Measurements from ENCODE around the gene FRS3. TPM values are rescaled to one million over a fixed set of nuclear protein-coding genes. Genes with fewer than 3 reads are reported as not detected.
"Not testable (repeated sequence)": the region's sequence is repeated elsewhere in the genome, so short reads cannot be mapped to it uniquely, and the experiment has no call there.

FRS3 gene
- total and polyA plus RNA-seq, 8 donors, result 5.3 to 10.9 (median 9.0) TPM

DNA sequence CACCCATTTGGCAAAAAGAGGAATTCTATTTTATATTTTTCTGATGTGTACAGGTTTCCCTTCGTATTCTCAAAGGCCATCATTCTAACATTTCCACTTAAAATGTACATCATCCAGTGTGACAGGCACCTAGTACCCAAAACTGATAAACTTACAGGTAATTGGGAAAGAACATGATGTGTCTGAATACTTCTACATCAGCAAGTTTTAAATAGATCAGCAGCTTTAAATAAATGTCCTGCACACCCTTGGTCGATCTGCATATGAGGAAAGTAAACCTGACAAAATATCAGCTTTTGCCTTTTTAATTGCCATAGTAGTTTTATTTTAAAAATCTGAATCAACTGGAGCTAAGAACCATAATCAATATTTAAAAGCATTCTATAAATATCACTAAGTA is 34.3 kb upstream of the FRS3 start:
- TF ChIP-seq CTCF (IDR thresholded peaks at IDR 0.05), result no peak
- no peak for ATAC-seq
- Histone ChIP-seq H3K36me3 (no peaks in the 10 kb centered on the region), H3K9me3 (no peaks in the 10 kb centered on the region), H3K27me3 (no peaks in the 10 kb centered on the region), H3K4me3 (no peak overlapping the region), H3K4me1 (no peaks in the 10 kb centered on the region), H3K27ac (no peak overlapping the region)
- intact Hi-C loops (cut with DNase I), result no loop called here
- DNase-seq, result no peak

GRCh38 chr6:41813469-41813868 is 33.8 kb upstream of the FRS3 start:
- intact Hi-C loops (cut with DNase I), result no loop called here
- Histone ChIP-seq H3K4me1 (no peaks in the 10 kb centered on the region), H3K27ac (no peak overlapping the region), H3K36me3 (no peaks in the 10 kb centered on the region), H3K27me3 (no peaks in the 10 kb centered on the region), H3K9me3 (no peaks in the 10 kb centered on the region), H3K4me3 (no peak overlapping the region)
- DNase-seq (no peak), ATAC-seq (no peak)
- no peak for TF ChIP-seq CTCF (IDR thresholded peaks at IDR 0.05)

- ATAC-seq; H3K4me1 ChIP-seq; H3K36me3 ChIP-seq; H3K4me3 ChIP-seq; H3K27ac ChIP-seq; H3K9me3 ChIP-seq; H3K27me3 ChIP-seq; intact Hi-C loops (cut with DNase I); DNase-seq: not testable (repeated sequence)
Observed at GRCh38 chr6:41811946-41812345, 32.2 kb upstream of the FRS3 start.

GRCh38 chr6:41811095-41811494 is 31.4 kb upstream of the FRS3 start:
- no peaks in the 10 kb centered on the region for H3K9me3 ChIP-seq
- H3K27ac ChIP-seq, result no peak overlapping the region
- intact Hi-C loops (cut with DNase I), result no loop called here
- H3K4me3 ChIP-seq, result no peak overlapping the region
- H3K4me1 ChIP-seq, result no peaks in the 10 kb centered on the region
- H3K27me3 ChIP-seq, result no peaks in the 10 kb centered on the region
- H3K36me3 ChIP-seq, result peaks cover 0 to 7% of the 10 kb centered on the region in 2 donors
- no peak for DNase-seq
- no peak for ATAC-seq
- no peak for TF ChIP-seq CTCF (IDR thresholded peaks at IDR 0.05)

- no peaks in the 10 kb centered on the region for H3K27me3 ChIP-seq
- no peaks in the 10 kb centered on the region for H3K9me3 ChIP-seq
- H3K4me3 ChIP-seq, result no peak overlapping the region
- H3K27ac ChIP-seq, result no peak overlapping the region
- no peak for TF ChIP-seq CTCF (IDR thresholded peaks at IDR 0.05)
- intact Hi-C loops (cut with DNase I), result no loop called here
- DNase-seq (no peak), ATAC-seq (no peak)
- peaks cover 0 to 15% of the 10 kb centered on the region in 2 donors for H3K36me3 ChIP-seq
- H3K4me1 ChIP-seq, result no peaks in the 10 kb centered on the region
Observed at GRCh38 chr6:41805830-41806774, 26.4 kb upstream of the FRS3 start.

All from left lung (tissue), 10 donors.